Measurements from ENCODE around the gene ARL14. TPM values are rescaled to one million over a fixed set of nuclear protein-coding genes. Genes with fewer than 3 reads are reported as not detected.

The ARL14 gene
- total RNA-seq, 2 experiments from 2014 or later: not detected

- intact Hi-C loops (cut with DNase I, micrococcal nuclease): no loop called here
- H3K27me3 Mint-ChIP-seq: peaks cover 4% of the 10 kb centered on the region
Measured at GRCh38 chr3:160675566-160676124, 1.3 kb upstream of the ARL14 start.

DNA sequence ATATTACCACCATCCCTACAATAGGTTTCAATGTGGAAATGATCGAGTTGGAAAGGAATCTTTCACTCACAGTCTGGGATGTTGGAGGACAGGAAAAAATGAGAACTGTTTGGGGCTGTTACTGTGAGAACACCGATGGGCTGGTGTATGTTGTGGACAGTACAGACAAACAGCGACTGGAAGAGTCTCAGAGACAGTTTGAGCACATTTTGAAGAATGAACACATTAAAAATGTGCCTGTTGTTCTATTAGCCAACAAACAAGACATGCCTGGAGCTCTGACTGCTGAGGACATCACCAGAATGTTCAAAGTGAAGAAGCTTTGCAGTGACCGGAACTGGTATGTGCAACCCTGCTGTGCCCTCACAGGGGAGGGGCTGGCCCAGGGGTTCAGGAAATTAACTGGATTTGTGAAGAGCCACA is 510 bp downstream of the ARL14 start:
- peaks cover 4% of the 10 kb centered on the region for H3K27me3 Mint-ChIP-seq
- no peak overlapping the region for H3K27ac Mint-ChIP-seq
- no peak for ATAC-seq (ENCODE audit: poor library complexity)
- H3K4me3 ChIP-seq (ENCODE audit: low read length): no peak overlapping the region
- no peaks in the 10 kb centered on the region for H3K36me3 Mint-ChIP-seq (ENCODE audit: low read depth)
- POLR2A ChIA-PET: no interaction called here
- no peaks in the 10 kb centered on the region for H3K9me3 Mint-ChIP-seq
- H3K27me3 ChIP-seq (ENCODE audit: control insufficient read depth in 1 of 2, insufficient read depth in 2 of 2, low read length in 2 of 2): peaks cover 0 to 4% of the 10 kb centered on the region in 2 experiments
- no peaks in the 10 kb centered on the region for H3K36me3 ChIP-seq (ENCODE audit: insufficient read depth, low read length)
- H3K4me3 Mint-ChIP-seq: no peak overlapping the region
- no peaks in the 10 kb centered on the region for H3K4me1 ChIP-seq (ENCODE audit: insufficient read depth, low read length)
- H3K4me1 Mint-ChIP-seq (ENCODE audit: low read depth): no peaks in the 10 kb centered on the region
- intact Hi-C loops (cut with DNase I, micrococcal nuclease): no loop called here
- CTCF ChIA-PET: no interaction called here
- DNase-seq: no peak
- no peaks in the 10 kb centered on the region for H3K9me3 ChIP-seq (ENCODE audit: control insufficient read depth in 1 of 2, insufficient read depth in 1 of 2, low read length in 2 of 2)
- TF ChIP-seq, protein P1, sequence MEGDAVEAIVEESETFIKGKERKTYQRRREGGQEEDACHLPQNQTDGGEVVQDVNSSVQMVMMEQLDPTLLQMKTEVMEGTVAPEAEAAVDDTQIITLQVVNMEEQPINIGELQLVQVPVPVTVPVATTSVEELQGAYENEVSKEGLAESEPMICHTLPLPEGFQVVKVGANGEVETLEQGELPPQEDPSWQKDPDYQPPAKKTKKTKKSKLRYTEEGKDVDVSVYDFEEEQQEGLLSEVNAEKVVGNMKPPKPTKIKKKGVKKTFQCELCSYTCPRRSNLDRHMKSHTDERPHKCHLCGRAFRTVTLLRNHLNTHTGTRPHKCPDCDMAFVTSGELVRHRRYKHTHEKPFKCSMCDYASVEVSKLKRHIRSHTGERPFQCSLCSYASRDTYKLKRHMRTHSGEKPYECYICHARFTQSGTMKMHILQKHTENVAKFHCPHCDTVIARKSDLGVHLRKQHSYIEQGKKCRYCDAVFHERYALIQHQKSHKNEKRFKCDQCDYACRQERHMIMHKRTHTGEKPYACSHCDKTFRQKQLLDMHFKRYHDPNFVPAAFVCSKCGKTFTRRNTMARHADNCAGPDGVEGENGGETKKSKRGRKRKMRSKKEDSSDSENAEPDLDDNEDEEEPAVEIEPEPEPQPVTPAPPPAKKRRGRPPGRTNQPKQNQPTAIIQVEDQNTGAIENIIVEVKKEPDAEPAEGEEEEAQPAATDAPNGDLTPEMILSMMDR (IDR thresholded peaks at IDR 0.05): no peak
- no peak overlapping the region for H3K27ac ChIP-seq (ENCODE audit: low read depth in 1 of 2, low read length in 2 of 2)

More at GRCh38 chr3:160675566-160676124, 1.3 kb upstream of the ARL14 start:
- CTCF ChIA-PET: no interaction called here
- Mint-ChIP-seq H3K36me3 (ENCODE audit: low read depth) (no peaks in the 10 kb centered on the region), H3K9me3 (no peaks in the 10 kb centered on the region), H3K27ac (no peak overlapping the region), H3K4me1 (ENCODE audit: low read depth) (no peaks in the 10 kb centered on the region), H3K4me3 (no peak overlapping the region)
- POLR2A ChIA-PET: no interaction called here
- Histone ChIP-seq H3K4me1 (ENCODE audit: insufficient read depth, low read length) (no peaks in the 10 kb centered on the region), H3K36me3 (ENCODE audit: insufficient read depth, low read length) (no peaks in the 10 kb centered on the region), H3K4me3 (ENCODE audit: low read length) (no peak overlapping the region), H3K27me3 (ENCODE audit: control insufficient read depth in 1 of 2, insufficient read depth in 2 of 2, low read length in 2 of 2) (peaks cover 0 to 4% of the 10 kb centered on the region in 2 experiments), H3K9me3 (ENCODE audit: control insufficient read depth in 1 of 2, insufficient read depth in 1 of 2, low read length in 2 of 2) (no peaks in the 10 kb centered on the region), H3K27ac (ENCODE audit: low read depth in 1 of 2, low read length in 2 of 2) (no peak overlapping the region)
- TF ChIP-seq, protein P1 (IDR thresholded peaks at IDR 0.05): no peak
- DNase-seq: no peak
- ATAC-seq (ENCODE audit: poor library complexity): no peak

DNA sequence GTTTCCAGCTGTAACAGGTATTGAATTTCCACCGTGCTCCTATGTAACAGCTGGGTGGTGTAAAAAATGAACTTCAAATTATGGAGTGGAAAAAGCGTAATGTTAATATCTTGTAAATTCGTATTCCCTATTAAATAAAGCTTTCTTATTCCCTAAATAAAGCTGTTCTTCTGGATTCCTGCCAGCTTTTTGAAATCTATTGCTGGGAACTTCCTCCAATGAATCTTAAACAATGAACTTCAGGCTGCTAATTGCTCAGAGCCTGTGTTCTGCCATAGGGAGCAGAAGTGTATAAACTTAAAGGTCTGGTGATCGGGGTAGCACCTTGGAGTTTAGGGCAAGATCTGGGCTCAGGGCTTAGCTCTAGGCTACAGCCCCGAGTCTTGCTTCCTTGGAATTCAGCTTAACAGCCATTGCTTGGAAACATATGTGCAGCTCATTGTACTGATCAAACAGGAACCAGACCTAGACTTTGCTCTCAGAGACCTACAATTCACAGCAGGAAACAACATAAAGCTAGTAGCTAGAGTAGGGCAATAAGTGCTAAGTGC is 1.4 kb downstream of the ARL14 start:
- no peaks in the 10 kb centered on the region for H3K36me3 Mint-ChIP-seq (ENCODE audit: low read depth)
- TF ChIP-seq, protein P1 (IDR thresholded peaks at IDR 0.05): no peak

More for the DNA sequence above, 1.4 kb downstream of the ARL14 start:
- Histone ChIP-seq H3K36me3 (ENCODE audit: insufficient read depth, low read length) (no peaks in the 10 kb centered on the region), H3K4me1 (ENCODE audit: insufficient read depth, low read length) (no peaks in the 10 kb centered on the region), H3K27me3 (ENCODE audit: control insufficient read depth in 1 of 2, insufficient read depth in 2 of 2, low read length in 2 of 2) (peaks cover 0 to 4% of the 10 kb centered on the region in 2 experiments), H3K9me3 (ENCODE audit: control insufficient read depth in 1 of 2, insufficient read depth in 1 of 2, low read length in 2 of 2) (no peaks in the 10 kb centered on the region), H3K4me3 (ENCODE audit: low read length) (no peak overlapping the region), H3K27ac (ENCODE audit: low read depth in 1 of 2, low read length in 2 of 2) (no peak overlapping the region)
- CTCF ChIA-PET: no interaction called here
- no peaks in the 10 kb centered on the region for H3K9me3 Mint-ChIP-seq
- ATAC-seq (ENCODE audit: poor library complexity): no peak
- no peak overlapping the region for H3K27ac Mint-ChIP-seq
- no peak overlapping the region for H3K4me3 Mint-ChIP-seq
- POLR2A ChIA-PET: no interaction called here
- intact Hi-C loops (cut with DNase I, micrococcal nuclease): no loop called here
- no peak for DNase-seq
- H3K4me1 Mint-ChIP-seq (ENCODE audit: low read depth): no peaks in the 10 kb centered on the region
- H3K27me3 Mint-ChIP-seq: peaks cover 9% of the 10 kb centered on the region
